Astrocyte of the spinal cord (primary cell): ENCODE results near the gene IL2RA.
"Not testable (repeated sequence)": the region's sequence is repeated elsewhere in the genome, so short reads cannot be mapped to it uniquely, and the experiment has no call there.

Source experiments
- DNase-seq: peaks from one replicate; pipeline ENCODE4 v3.0.0; 2011; ENCODE audit warnings: low read depth, low spot score
- H3K4me3 ChIP-seq: 2 replicates; pipeline ENCODE4 v1.5.1; 2011; ENCODE audit warnings: low read depth, mild to moderate bottlenecking, low read length, moderate library complexity
- in situ Hi-C: cut with HindIII; loops from 2 replicates; pipeline ENCODE4 v1.10.0; 2017; ENCODE audit warnings: low sequenced_read_pairs
- TF ChIP-seq, protein P1 (sequence below): IDR thresholded peaks from 2 replicates; pipeline ENCODE4 v1.5.1; 2012; ENCODE audit warnings: low read depth, mild to moderate bottlenecking, low read length, inconsistent platforms

The IL2RA gene

DNA sequence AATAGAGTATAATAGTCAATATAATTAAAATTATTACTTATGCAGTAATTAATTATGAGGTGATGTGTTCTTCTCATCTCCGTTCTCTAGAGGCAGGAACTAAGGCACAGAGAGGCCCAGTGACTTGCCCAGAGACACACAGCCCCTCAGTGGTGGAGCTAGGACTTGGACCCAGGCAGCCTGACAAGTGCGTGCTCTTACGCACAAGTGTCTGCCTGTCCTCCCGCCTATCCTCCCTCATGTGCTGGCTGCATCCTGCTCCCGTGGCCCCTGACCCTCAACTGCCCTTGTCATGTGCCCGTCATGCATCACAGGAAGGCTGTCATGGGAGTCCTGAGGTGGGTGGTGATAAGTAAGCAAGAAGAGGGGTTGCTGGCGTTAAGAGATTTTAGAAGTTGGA, 14.3 kb downstream of the IL2RA start:
- in situ Hi-C loops: no loop called here
- DNase-seq: no peak
- TF ChIP-seq, protein P1, sequence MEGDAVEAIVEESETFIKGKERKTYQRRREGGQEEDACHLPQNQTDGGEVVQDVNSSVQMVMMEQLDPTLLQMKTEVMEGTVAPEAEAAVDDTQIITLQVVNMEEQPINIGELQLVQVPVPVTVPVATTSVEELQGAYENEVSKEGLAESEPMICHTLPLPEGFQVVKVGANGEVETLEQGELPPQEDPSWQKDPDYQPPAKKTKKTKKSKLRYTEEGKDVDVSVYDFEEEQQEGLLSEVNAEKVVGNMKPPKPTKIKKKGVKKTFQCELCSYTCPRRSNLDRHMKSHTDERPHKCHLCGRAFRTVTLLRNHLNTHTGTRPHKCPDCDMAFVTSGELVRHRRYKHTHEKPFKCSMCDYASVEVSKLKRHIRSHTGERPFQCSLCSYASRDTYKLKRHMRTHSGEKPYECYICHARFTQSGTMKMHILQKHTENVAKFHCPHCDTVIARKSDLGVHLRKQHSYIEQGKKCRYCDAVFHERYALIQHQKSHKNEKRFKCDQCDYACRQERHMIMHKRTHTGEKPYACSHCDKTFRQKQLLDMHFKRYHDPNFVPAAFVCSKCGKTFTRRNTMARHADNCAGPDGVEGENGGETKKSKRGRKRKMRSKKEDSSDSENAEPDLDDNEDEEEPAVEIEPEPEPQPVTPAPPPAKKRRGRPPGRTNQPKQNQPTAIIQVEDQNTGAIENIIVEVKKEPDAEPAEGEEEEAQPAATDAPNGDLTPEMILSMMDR: no peak
- H3K4me3 ChIP-seq: no peak overlapping the region

DNA sequence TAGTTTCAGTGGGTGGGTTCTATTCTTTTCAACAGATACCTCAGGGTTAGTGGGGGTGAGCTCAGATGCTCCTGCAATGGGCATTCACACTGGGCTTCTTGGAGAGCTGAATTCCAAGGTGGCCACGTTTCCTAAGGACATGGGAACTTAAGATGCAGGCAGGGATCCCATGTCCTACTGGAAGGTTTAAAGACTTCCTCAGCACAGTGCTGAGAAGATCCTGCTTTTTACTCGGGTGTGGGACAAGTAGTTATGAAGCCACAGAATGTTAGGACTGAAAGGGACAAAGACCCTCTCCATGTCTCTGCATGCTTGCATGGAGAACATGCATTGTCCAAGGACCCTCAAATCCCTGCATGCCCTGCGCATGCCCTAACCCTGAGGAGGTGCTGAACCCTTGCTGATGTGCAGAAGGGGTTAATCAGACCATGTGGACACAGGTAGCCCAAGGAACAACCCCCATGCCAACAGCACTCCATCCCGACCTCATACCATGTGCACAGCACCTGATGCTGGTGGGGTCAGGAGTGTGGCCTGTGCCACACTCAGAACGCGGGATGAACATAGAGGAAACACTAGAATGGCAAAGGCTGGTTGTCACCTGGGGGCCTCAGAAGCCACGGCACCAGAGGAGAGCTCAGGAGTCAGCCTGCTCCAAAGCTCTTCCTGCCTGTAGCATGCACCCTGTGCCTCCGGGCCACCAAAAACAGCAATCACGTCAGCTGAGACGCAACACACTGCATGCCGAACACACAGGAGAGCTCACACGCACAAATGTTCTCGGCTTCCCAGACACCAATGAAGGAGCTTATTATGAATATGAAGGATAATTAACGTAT, 15.2 kb downstream of the IL2RA start:
- DNase-seq: no peak

DNA sequence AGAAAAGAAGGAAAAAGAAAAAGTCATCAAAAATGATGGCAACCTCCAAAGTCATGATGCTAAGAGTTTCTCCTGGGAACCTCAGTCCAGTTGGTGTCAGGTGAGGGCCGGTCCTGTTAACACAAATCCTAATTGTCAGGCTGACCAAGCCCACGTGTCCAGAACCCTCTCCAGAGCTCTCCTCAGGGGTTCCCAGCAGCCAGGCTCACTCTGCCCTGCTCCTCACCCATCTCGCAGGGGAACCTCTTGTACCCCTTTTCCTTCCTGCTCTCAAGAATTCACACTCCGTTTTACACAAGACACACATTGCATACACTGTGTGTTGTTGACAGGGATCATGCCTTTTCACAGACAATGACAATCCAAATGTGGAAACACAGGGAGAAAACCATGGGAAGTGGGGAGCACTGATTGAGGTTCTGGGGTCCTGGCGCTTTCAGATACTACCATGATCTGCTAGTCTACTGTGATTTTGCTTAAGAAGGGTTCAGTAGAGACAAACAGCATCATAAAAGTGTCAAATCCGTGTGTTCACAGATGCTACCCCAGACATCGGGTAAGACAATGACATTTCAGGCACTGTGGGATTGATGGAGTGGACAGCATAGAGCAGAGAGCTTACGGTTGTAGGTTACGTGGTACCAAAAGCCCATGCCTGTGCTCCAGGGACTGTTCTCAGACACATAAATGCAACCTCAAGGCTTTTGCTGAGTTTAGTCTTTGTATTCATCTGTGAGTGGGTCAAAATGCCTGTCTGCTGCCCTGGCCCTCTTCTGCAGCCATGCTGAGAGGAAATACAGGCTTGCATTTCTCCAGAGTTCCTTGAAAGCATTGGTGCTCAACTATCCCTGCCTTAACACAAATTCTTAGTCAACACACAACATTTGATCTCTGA, 16.0 kb downstream of the IL2RA start:
- TF ChIP-seq, protein P1: no peak
- in situ Hi-C loops: no loop called here
- H3K4me3 ChIP-seq: no peak overlapping the region
- DNase-seq: no peak

More for the DNA sequence above, 15.2 kb downstream of the IL2RA start:
- TF ChIP-seq, protein P1: no peak
- in situ Hi-C loops: no loop called here
- no peak overlapping the region for H3K4me3 ChIP-seq

DNA sequence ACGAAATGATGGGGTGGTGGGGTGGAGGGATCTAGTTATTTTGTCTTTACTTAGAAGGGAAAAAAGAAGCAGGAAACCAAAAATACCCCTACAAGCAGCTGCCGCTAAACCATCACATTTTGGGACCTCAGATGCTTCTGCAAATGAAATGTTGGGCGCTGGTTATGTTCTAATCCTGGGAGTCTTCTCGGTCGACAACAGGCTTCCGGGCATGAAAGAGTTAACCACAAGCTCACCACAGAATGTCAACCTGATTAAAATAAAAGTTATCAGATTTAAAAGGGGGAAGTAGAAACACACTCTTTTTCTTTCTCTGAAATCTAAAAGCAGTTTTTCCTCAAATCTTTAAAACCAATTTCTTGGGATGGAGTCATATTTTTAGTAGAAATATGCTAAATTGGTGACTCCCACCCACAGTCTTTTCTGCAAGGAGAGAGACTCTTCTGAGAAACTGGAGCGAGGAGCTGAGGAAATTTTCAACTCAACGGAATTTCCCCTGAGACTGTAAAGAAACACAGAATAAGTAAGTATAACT, 16.8 kb downstream of the IL2RA start:
- TF ChIP-seq, protein P1: no peak
- H3K4me3 ChIP-seq: no peak overlapping the region

DNA sequence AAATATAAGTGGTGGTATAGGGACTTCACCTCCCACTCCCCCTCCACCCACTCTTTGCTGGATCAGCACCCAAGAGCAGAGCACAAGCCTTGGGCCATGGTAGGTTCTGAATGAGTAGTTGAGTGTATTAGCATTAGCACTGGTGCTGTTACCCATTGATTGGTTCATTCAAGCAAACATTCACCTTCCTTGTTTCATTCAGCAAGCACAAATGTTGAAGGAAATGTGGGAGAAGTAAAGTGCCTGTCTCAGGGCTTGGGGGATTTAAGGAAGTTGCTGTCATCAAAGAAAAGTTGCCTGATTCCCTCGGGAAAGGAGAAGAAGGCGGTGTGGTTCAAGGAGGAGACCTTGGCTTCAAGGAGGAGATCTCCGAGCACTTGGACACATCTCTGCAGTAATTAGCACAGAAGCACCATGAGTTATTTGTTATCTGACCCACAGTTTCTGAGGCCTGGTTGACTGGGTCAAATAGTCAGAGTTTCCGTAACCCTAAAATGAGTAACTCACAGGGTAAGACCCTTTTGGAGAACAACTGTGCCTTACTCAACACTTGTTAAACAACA, 17.3 kb downstream of the IL2RA start:
- TF ChIP-seq, protein P1: no peak
- in situ Hi-C loops: no loop called here
- DNase-seq: no peak
- H3K4me3 ChIP-seq: no peak overlapping the region

More for the DNA sequence above, 16.8 kb downstream of the IL2RA start:
- in situ Hi-C loops: no loop called here
- DNase-seq: no peak

DNA sequence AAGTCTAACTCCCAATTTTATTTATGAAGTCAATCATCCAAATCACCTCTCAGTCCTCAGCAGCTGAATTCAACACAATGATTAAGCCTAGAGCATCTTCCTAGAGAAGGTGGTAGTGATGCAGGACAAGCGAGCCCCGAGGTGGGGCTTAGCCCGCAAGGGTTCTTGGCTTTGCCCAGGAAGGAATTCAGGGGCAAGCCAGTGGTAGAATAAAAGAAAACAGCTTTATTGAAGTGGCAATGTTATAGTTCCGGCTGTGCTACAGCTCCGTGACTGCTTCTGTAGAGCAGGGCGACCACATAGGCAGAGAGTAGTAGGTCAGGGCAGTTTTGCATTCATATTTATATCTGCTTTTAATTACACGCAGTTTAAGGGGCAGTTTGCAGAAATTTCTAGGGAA, 18.1 kb downstream of the IL2RA start:
- TF ChIP-seq, protein P1: no peak
- no peak overlapping the region for H3K4me3 ChIP-seq
- DNase-seq: no peak
- in situ Hi-C loops: no loop called here

DNA sequence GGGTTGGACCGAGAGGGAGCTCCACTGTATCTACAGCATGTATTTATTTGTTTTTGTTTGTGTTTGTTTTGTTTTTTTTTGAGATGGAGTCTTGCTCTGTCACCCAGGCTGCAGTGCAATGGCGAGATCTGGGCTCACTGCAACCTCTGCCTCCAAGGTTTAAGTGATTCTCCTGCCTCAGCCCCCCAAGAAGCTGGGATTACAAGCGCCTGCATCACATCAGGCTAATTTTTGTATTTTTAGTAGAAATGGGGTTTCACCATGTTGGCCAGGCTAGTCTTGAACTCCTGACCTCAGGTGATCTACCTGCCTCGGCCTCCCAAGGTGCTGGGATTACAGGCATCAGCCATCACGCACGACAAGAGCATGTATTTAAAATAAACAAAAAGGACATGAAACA, 18.8 kb downstream of the IL2RA start:
- DNase-seq, H3K4me3 ChIP-seq, in situ Hi-C loops: not testable (repeated sequence)
